ENCODE data around the gene PTPN21. TPM values are rescaled to one million over a fixed set of nuclear protein-coding genes. Genes with fewer than 3 reads are reported as not detected.

Gene PTPN21
- total and polyA plus RNA-seq, 4 donors: 2.1 to 7.2 (median 3.1) TPM

DNA sequence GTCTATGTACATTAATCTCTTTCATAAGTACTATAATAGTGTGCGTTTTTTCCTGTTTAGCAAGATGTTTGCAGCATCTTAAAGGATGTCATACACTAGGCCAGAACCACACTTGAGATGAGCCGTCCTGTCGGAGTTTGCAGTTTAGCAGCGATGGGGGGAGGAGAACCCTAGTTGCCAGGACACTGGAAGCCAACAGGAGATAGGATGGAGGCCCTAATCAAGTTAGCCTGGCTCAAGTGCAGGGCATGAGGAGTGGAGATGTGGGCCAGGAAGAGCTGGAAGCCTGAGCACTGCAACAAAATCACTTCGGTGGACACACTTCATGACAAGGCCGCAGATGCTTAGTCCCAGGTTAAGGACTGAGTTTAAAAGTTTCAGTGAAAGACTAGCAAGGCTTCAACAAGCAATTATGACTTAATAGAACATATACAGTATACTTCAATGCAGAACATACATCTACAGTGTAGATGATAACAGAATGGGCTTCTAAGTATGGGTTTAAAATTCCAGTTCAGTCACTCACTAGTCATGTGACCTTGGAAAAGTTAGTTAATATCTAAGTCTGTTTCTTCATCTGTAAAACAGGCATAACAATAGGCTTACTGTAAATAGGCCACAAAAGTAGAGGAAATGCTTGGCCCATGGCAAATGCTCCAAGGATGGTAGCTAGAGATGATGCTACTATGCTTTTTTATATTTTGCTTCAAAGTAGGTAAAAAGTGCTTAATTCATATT is 77.1 kb downstream of the PTPN21 start:
- WGBS: 96% methylated on average over 6 of the region's 6 CpGs
- TF ChIP-seq SP1 (IDR thresholded peaks at IDR 0.05) (no peak), GABPA (IDR thresholded peaks at IDR 0.05 in 1 of 2, conservative IDR thresholded peaks at IDR 0.05 in 1 of 2) (no peak), FOXA1 (IDR thresholded peaks at IDR 0.05) (no peak), CTCF (IDR thresholded peaks at IDR 0.05; ENCODE audit: low read depth, low read length, missing input control) (no peak), EGR1 (IDR thresholded peaks at IDR 0.05; ENCODE audit: low read depth in 2 of 2) (no peak), FOXA2 (IDR thresholded peaks at IDR 0.05) (no peak), JUND (IDR thresholded peaks at IDR 0.05) (no peak), TAF1 (conservative IDR thresholded peaks at IDR 0.05) (no peak), RAD21 (IDR thresholded peaks at IDR 0.05) (no peak)
- Histone ChIP-seq H3K4me3 (ENCODE audit: low read depth in 1 of 3, low read length in 3 of 3) (no peak overlapping the region), H3K27me3 (ENCODE audit: control insufficient read depth in 4 of 4, insufficient read depth in 4 of 4, low read length in 3 of 4) (no peaks in the 10 kb centered on the region), H3K9ac (ENCODE audit: low read depth in 1 of 2, low read length in 2 of 2) (no peak overlapping the region), H3K9me3 (ENCODE audit: control insufficient read depth in 4 of 4, low read length in 3 of 4) (peaks cover 0 to 3% (median 0%) of the 10 kb centered on the region in 4 donors), H3K27ac (ENCODE audit: low read depth in 1 of 2, low read length in 2 of 2) (no peak overlapping the region), H3K36me3 (ENCODE audit: control insufficient read depth in 4 of 4, insufficient read depth in 3 of 4, low read depth in 1 of 4, low read length in 3 of 4) (peaks cover 5 to 38% (median 16%) of the 10 kb centered on the region in 4 donors), H3K4me1 (ENCODE audit: control insufficient read depth in 4 of 4, insufficient read depth in 4 of 4, low read length in 3 of 4) (no peaks in the 10 kb centered on the region)
- DNase-seq (ENCODE audit: low spot score): no peak

DNA sequence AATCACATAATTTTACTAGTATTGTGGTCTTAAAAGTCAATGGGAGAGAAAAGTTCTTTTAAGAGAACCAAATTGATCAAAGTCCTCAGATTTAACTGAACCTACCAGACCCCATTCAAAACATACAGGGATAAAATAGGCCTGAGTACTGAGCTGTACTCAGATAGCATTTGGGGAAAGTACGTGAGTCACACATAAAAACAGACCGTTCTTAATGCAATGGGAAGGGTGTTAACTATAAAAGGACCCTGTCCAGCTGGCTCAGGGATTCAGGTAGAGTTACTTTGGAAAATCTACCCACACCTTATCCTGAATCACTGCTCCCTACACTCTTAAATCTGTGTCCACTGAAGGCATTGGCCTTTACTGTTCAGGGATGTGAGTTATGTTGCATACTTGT is 78.0 kb downstream of the PTPN21 start:
- no peak overlapping the region for H3K27ac ChIP-seq (ENCODE audit: low read depth in 1 of 2, low read length in 2 of 2)
- H3K4me1 ChIP-seq (ENCODE audit: control insufficient read depth in 4 of 4, insufficient read depth in 4 of 4, low read length in 3 of 4): no peaks in the 10 kb centered on the region
- H3K9me3 ChIP-seq (ENCODE audit: control insufficient read depth in 4 of 4, low read length in 3 of 4): peaks cover 0 to 3% (median 0%) of the 10 kb centered on the region in 4 donors
- TF ChIP-seq HNF4G (IDR thresholded peaks at IDR 0.05): no peak
- TF ChIP-seq RXRA (IDR thresholded peaks at IDR 0.05): no peak
- no peak for TF ChIP-seq TAF1 (conservative IDR thresholded peaks at IDR 0.05)
- no peak for TF ChIP-seq FOXA2 (IDR thresholded peaks at IDR 0.05)
- no peak for TF ChIP-seq REST (IDR thresholded peaks at IDR 0.05)
- TF ChIP-seq NR2F2 (IDR thresholded peaks at IDR 0.05): no peak
- no peak for TF ChIP-seq SP1 (IDR thresholded peaks at IDR 0.05)
- no peak for TF ChIP-seq CTCF (IDR thresholded peaks at IDR 0.05; ENCODE audit: low read depth, low read length, missing input control)
- no peak for TF ChIP-seq ATF3 (IDR thresholded peaks at IDR 0.05)
- TF ChIP-seq, protein P1, sequence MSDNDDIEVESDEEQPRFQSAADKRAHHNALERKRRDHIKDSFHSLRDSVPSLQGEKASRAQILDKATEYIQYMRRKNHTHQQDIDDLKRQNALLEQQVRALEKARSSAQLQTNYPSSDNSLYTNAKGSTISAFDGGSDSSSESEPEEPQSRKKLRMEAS (IDR thresholded peaks at IDR 0.05): no peak
- TF ChIP-seq JUND (IDR thresholded peaks at IDR 0.05): no peak
- TF ChIP-seq YY1 (IDR thresholded peaks at IDR 0.05): no peak
- no peak for TF ChIP-seq FOXA1 (IDR thresholded peaks at IDR 0.05)
- TF ChIP-seq EGR1 (IDR thresholded peaks at IDR 0.05; ENCODE audit: low read depth in 2 of 2): no peak
- TF ChIP-seq RAD21 (IDR thresholded peaks at IDR 0.05): no peak
- TF ChIP-seq ZBTB33 (IDR thresholded peaks at IDR 0.05): no peak
- TF ChIP-seq GABPA (IDR thresholded peaks at IDR 0.05 in 1 of 2, conservative IDR thresholded peaks at IDR 0.05 in 1 of 2): no peak
- no peak for TF ChIP-seq HNF4A (conservative IDR thresholded peaks at IDR 0.05)
- 98% methylated on average over 2 of the region's 2 CpGs for WGBS
- peaks cover 5 to 41% (median 17%) of the 10 kb centered on the region in 4 donors for H3K36me3 ChIP-seq (ENCODE audit: control insufficient read depth in 4 of 4, insufficient read depth in 3 of 4, low read depth in 1 of 4, low read length in 3 of 4)
- no peak for DNase-seq (ENCODE audit: low spot score)
- H3K4me3 ChIP-seq (ENCODE audit: low read depth in 1 of 3, low read length in 3 of 3): no peak overlapping the region
- H3K9ac ChIP-seq (ENCODE audit: low read depth in 1 of 2, low read length in 2 of 2): no peak overlapping the region
- H3K27me3 ChIP-seq (ENCODE audit: control insufficient read depth in 4 of 4, insufficient read depth in 4 of 4, low read length in 3 of 4): no peaks in the 10 kb centered on the region
